GF-D8 (cell line): ENCODE results near the gene PTPRD.
"Not testable (repeated sequence)": the region's sequence is repeated elsewhere in the genome, so short reads cannot be mapped to it uniquely, and the experiment has no call there.

Experiments used
- DNase-seq: peaks from one replicate; lab custom pipeline; 2025; lab: John Stamatoyannopoulos, UW

The PTPRD gene

GRCh38 chr9:9498128-9498527 is 1114.7 kb downstream of the PTPRD start:
- no peak for DNase-seq

DNA sequence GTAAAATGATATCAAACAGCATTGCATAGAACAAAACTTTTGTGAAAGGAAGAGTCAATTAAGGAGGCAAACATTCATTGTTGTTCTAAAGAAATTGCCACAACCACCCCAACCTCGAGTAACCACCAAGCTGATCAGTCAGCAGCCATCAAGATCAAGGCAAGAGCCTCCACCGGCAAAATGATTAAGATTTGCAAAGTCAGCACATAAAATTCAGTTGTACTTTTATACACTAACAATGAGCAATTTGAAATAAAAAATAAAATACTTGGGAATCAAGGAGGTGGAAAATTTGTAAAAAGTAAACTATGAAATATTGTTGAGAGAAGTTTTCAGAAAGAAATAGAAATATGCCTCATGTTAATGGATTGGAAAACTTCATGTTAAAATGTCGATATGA is 1118.5 kb downstream of the PTPRD start:
- DNase-seq, result no peak

DNA sequence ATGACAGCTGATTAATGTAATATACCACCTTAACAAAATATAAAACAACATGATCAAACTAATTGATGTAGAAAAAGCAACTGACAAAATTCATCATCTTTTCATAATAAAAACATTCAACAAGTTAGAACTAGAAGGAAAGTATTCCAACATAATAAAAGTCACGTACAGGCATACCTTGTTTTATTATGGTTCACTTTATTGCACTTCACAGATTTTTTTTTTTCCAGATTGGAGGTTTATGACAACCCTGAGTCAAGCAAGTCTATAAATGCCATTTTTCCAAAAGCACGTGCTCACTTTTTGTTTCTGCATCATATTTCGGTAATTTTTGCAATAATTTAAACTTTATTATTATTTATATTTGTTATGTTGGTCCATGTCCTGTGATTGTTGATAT is 1120.3 kb downstream of the PTPRD start:
- no peak for DNase-seq

DNA sequence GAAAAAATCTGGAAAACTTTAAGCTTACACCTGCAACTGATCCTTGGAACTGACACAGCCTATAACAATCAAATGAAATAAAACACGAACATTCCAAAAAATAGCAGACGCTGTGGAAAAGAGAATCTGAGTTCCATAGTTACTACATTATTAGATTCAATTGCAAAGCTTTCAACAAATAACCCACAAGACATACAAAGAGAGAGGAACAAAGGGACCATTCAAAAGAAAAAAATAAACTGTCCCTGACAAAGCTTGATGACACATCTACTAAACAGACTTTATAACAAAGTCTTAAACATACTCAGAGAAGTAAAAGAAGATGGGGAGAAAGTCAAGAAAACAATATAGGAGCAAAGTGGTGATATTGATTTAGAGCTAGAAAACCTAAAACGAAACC is 1123.6 kb downstream of the PTPRD start:
- DNase-seq, result no peak

GRCh38 chr9:9483175-9483574 is 1129.6 kb downstream of the PTPRD start:
- DNase-seq, result no peak

- no peak for DNase-seq
These were observed 1134.1 kb downstream of the PTPRD start for GRCh38 chr9:9478741-9479140.

DNA sequence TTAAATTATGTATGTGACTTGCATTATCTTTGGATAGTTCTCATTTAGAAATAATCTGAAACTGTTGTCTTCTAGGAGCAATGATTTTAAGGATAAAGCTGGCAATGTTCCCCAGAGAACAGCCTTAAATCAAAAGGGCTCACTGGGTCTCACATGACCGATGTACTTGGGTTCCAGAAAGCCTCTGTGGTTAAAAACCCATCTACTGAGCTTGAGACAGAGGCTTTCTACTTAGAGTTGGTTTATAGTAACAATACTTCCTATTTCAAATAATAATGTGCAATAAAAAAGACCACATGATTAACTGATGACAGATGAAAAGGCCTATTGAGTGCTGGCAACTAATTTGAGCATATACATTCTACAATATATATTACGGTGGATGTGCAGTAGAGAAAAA is 1143.5 kb downstream of the PTPRD start:
- DNase-seq, result no peak

DNA sequence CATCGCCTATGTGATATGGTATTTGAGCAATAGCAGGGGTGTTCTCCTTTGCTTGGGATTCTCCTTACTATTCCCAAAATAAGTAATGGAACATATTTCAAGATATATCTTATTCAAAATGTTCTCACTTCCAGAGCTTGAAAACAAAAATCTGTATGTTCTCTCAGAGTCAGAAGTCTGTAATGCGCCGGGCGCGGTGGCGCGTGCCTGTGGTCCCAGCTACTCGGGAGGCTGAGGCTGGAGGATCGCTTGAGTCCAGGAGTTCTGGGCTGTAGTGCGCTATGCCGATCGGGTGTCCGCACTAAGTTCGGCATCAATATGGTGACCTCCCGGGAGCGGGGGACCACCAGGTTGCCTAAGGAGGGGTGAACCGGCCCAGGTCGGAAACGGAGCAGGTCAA is 1170.9 kb downstream of the PTPRD start:
- DNase-seq, result not testable (repeated sequence)

- DNase-seq, result no peak
These were observed 1175.2 kb downstream of the PTPRD start for GRCh38 chr9:9437641-9438040.

GRCh38 chr9:9426454-9426853 is 1186.3 kb downstream of the PTPRD start:
- not testable (repeated sequence) for DNase-seq

- no peak for DNase-seq
These were observed 1200.6 kb downstream of the PTPRD start for GRCh38 chr9:9412241-9412640.

- no peak for DNase-seq
These were observed 1202.1 kb downstream of the PTPRD start for GRCh38 chr9:9410736-9411135.

- DNase-seq, result no peak
These were observed 1212.8 kb downstream of the PTPRD start for GRCh38 chr9:9399982-9400381.

- no peak for DNase-seq
These were observed 1216.3 kb downstream of the PTPRD start for GRCh38 chr9:9396518-9396917.

DNA sequence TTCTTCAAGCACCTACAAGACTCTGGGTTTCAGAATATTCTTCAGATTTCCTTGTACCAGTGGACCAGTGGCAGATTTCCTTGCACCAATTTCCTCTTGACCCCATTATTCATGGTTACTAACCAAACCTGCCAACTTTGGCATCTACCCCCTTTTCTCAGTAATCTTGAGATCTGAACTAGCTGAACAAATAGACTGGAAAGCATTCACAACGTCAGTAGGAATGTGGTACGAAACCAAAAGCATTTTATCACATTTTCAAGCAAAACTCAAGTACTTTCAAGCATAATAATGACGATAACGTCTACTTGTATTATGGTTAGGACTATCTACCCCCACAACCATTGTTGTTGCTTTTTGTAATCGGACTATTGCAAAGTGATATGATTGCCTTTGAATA is 1217.3 kb downstream of the PTPRD start:
- DNase-seq, result no peak

DNA sequence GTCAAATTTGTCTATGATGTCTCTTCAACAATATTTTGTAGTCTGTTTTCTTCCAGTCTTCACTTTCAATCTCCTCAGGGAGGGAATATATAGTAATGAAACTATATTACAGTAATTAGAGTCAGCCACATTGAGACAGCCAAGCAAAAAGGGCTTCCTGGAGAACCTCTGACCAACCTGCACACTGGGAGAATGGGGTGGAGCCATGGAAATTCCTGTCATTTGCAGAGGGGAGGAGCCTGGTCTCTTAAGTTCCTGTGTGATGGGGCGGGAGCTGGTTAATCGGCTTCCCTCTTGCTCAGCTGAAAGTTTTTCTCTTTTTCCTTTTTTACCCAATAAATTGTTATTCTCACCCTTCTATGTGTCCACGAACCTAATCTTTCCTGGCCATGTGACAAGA is 1220.0 kb downstream of the PTPRD start:
- DNase-seq, result no peak

DNA sequence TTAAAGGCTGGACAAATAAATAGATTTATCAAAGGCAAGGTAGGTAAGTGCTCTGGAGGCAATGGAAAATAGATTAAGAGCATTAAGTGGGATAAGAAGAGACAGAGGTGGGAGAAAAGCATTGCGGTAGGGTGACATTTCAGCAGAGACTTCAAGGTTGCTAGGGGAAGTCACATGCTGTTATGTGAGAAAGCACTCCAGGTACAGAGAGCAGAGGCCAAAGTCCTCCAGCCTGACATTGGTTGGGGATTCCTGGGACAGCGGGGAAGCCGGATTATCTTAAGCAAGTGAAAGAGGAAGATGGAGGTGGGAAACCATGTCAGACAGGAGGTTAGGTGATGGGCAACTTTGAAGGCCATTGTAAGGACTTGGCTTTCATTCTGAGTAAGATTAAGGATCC is 1222.9 kb downstream of the PTPRD start:
- DNase-seq, result no peak

GRCh38 chr9:9387511-9388115 is 1225.2 kb downstream of the PTPRD start:
- DNase-seq, result no peak

DNA sequence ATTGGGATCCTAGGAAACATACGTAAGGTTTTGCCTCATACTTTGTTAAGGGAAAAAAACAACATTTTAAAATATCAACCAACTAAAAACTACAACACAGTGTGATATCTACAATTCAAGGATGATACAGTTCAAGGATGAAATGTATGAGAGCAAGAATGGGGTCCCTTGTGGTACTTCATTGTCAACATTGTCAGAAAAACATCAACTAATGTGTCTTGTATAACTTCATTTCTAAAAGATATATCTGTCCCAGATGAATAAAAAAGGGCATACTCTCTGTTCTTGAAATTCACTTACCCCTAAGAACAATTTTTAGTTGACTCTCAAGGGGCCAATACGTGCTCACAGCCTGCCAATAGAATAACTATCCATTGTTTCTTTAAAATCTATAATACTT is 1250.5 kb downstream of the PTPRD start:
- DNase-seq, result no peak

GRCh38 chr9:9352877-9353481 is 1259.8 kb downstream of the PTPRD start:
- no peak for DNase-seq

DNA sequence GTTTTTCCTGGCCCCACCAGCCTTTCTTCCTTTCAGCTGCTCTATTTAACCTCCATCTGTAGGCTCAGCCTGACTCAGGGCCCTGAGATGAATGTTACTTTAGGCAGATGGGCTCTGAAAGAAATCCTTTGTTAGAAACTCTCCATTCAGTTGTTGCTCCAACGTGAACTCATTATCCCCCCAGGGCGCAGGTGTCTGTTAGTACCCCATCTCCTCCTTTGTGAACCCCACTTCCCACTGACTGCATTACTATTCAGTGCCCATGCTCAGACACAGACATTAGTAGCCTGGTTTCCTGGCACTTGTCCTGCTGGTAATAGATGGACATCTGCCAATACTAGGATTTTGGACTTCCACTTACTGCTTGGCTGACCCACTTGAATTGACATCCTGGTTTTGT is 1271.6 kb downstream of the PTPRD start:
- no peak for DNase-seq

- DNase-seq, result no peak
These were observed 1275.7 kb downstream of the PTPRD start for GRCh38 chr9:9337129-9337528.

GRCh38 chr9:9326749-9327148 is 1286.1 kb downstream of the PTPRD start:
- no peak for DNase-seq

- no peak for DNase-seq
These were observed 1293.8 kb downstream of the PTPRD start for GRCh38 chr9:9319007-9319406.
